BJ (cell line): Measurements from ENCODE around the gene EDC4. TPM values are rescaled to one million over a fixed set of nuclear protein-coding genes. Genes with fewer than 3 reads are reported as not detected.

Source experiments
- CTCF ChIA-PET: fragments of 350-600 bp; formaldehyde crosslinking; extraction: SDS; loops from one replicate; lab custom pipeline; 2021; ENCODE audit warnings: antibody characterized with exemption, inconsistent platforms; lab: Yijun Ruan, JAX
- POLR2A ChIA-PET: fragments of 300-600 bp; sonication (Branson Sonifier 250); formaldehyde crosslinking; extraction: SDS; loops from one replicate; lab custom pipeline; 2021; ENCODE audit warnings: antibody characterized with exemption; lab: Charles Lee
- DNase-seq: peaks from one replicate; pipeline ENCODE4 v3.0.0-alpha.2; 2011; ENCODE audit warnings: low read depth
- H3K27me3 ChIP-seq: 2 replicates; pipeline ENCODE4 v1.6.0; 2011; ENCODE audit warnings: low read length; ENCODE audit not compliant: control insufficient read depth, insufficient read depth
- H3K36me3 ChIP-seq: 2 replicates; pipeline ENCODE4 v1.5.1; 2011; ENCODE audit warnings: low read length; ENCODE audit not compliant: control insufficient read depth, insufficient read depth
- H3K4me3 ChIP-seq: 2 replicates; pipeline ENCODE4 v1.5.1; 2011; ENCODE audit warnings: low read depth, mild to moderate bottlenecking, control low read depth, low read length
- CTCF ChIP-seq: IDR thresholded peaks from 2 replicates; pipeline ENCODE4 v1.5.1; 2011; ENCODE audit warnings: low read depth, mild to moderate bottlenecking, control low read depth, inconsistent platforms, low read length, moderate library complexity; ENCODE audit not compliant: insufficient read depth
- polyA plus RNA-seq: library from polyadenylated mRNA; depleted of rRNA; stranded (reverse); fragments of >200 nt; gene quantifications from 2 replicates; pipeline ENCODE4 v1.2.3, GENCODE V29; 2011

Gene EDC4
- polyA plus RNA-seq, 1 experiment = 27.4 TPM

DNA sequence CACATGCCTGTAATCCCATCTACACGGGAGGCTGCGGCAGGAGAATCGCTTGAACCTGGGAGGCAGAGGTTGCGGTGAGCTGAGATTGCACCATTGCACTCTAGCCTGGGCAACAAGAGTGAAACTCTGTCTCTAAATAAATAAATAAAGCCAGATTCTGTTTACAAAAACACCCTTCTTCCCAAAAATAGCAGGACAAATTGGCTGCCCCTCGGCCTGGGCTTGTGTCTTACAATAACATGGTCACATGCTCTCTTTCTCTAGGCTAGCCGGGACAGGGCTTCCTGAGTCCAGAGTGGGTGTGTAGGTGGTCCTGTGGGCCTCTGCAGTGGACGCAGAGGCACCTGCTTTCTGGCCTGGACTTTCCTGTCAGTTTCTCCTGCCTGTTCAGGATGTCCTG, 3.2 kb upstream of the EDC4 start:
- POLR2A ChIA-PET = no interaction called here
- Histone ChIP-seq H3K27me3 (no peaks in the 10 kb centered on the region), H3K36me3 (peaks cover 21% of the 10 kb centered on the region), H3K4me3 (no peak overlapping the region)
- no peak for TF ChIP-seq CTCF
- CTCF ChIA-PET = interaction anchor here (1.0 to 3.5 kb wide), 4 partner anchors 8 to 348 kb away, joined by 3 to 16 read pairs (median 6); partner anchors contain the start of gene NRN1L
- no peak for DNase-seq

DNA sequence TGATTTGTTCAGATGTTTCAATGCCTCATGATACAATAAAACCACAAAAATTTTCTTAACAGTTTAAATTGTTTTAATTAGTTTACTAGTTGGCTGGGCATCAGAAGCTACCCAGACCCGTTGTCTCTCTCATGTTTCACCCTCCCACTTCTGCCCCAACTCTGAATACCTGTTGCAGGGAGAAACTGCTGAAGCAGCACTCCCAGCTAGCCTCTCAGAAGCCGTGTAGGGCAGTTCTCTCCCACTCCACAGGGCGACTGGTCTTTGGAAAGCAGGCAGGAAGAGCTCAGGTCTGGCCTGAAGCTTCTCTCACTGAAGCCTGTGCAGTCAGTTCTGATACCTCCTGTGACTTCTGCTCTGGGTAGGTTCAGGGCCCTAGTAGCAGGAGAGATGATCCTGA, 1.6 kb upstream of the EDC4 start:
- Histone ChIP-seq H3K27me3 (no peaks in the 10 kb centered on the region), H3K36me3 (peaks cover 20% of the 10 kb centered on the region), H3K4me3 (no peak overlapping the region)
- no peak for DNase-seq
- ChIA-PET CTCF (interaction anchor here (0.7 to 3.0 kb wide), 4 partner anchors 12 to 55 kb away, joined by 3 to 9 read pairs (median 4); partner anchors contain the start of gene NRN1L), POLR2A (no interaction called here)
- TF ChIP-seq CTCF = no peak

- no peaks in the 10 kb centered on the region for H3K27me3 ChIP-seq
- no peak overlapping the region for H3K4me3 ChIP-seq
- CTCF ChIA-PET = interaction anchor here (1.4 to 3.0 kb wide), 2 partner anchors 13 to 56 kb away, joined by 4 to 9 read pairs; no protein-coding TSS in a partner anchor
- POLR2A ChIA-PET = no interaction called here
- TF ChIP-seq CTCF = no peak
- DNase-seq = no peak
- H3K36me3 ChIP-seq = peaks cover 27% of the 10 kb centered on the region
These were observed 671 bp upstream of the EDC4 start for GRCh38 chr16:67872131-67872630.

- no peak for DNase-seq
- no peak for TF ChIP-seq CTCF
- ChIA-PET POLR2A (interaction anchor here (0.5 kb wide), 1 partner anchor 20 kb away, joined by 5 read pairs; the partner anchor contains the start of gene PSKH1), CTCF (interaction anchor here (0.6 to 3.8 kb wide), 6 partner anchors 9 to 201 kb away, joined by 3 to 41 read pairs (median 4); partner anchors contain the start of gene NRN1L)
- H3K4me3 ChIP-seq = peak overlapping the region; percentile 78
- peaks cover 37% of the 10 kb centered on the region for H3K36me3 ChIP-seq
- H3K27me3 ChIP-seq = no peaks in the 10 kb centered on the region
These were observed 851 bp downstream of the EDC4 start for GRCh38 chr16:67873435-67874370.

DNA sequence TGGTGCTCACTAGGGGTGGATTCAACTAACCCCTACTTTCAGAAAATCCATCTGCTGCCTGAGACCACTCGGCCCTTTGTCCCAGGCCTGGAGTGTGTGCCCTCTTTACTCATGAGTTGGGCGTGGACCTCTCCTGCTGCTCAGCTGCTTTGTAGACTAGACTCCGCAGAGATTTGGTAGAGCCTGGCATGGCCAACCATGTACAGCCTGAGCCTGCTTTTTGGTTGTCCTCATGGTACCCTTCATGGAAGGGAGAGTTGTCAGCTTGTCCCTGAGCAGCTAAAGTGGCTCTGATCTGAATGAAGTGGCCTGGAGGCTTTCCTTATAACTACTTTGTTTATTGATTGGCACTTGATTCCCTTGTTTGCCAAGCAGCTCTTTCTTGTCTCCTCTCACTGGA, 1.5 kb downstream of the EDC4 start:
- no peak for DNase-seq

More for the DNA sequence above, 1.5 kb downstream of the EDC4 start:
- CTCF ChIA-PET = interaction anchor here (1.2 to 3.8 kb wide), 3 partner anchors 10 to 202 kb away, joined by 3 to 41 read pairs (median 3); partner anchors contain the start of gene NRN1L
- Histone ChIP-seq H3K4me3 (peak overlapping the region; percentile 78), H3K36me3 (peaks cover 42% of the 10 kb centered on the region), H3K27me3 (no peaks in the 10 kb centered on the region)
- TF ChIP-seq CTCF = no peak
- POLR2A ChIA-PET = no interaction called here
